Measurements from ENCODE around the gene FXYD1.

The FXYD1 gene

DNA sequence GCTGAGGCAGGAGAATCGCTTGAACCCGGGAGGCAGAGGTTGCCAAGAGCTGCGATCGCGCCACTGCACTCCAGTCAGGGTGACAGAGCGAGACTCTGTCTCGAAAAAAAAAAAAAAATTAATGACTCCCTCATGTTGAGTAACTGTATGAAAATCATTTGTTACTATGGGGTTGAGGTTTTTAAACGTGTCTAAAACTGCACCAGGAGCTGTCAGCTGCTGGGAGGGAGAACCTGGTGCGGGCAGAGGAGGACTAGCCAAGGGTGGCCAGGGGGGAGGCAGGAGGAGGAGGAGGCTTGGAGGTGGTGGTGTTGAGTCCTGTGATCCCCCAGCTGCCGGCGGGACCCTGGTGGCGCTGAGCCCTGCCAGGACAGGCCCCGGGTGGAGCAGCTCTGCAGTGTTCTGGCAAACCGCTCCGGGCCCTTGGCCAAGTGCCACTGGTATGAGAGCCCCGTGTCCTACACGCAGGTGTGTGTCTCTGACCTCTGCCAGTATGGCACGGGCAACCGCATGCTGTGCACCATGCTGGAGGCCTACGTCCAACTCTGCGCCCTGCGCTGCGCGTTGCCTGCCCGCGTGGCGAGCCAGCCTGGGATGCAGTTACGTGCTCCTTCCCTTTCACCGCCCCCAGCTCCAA lies 40.1 kb upstream of the FXYD1 start:
- TF ChIP-seq EP300 (IDR thresholded peaks at IDR 0.05; ENCODE audit: borderline replicate concordance) (no peak), EGR1 (IDR thresholded peaks at IDR 0.05) (no peak), ZBTB7A (IDR thresholded peaks at IDR 0.05; ENCODE audit: low read depth) (no peak), MAX (IDR thresholded peaks at IDR 0.05) (no peak), YY1 (IDR thresholded peaks at IDR 0.05; ENCODE audit: low read depth) (no peak), TEAD4 (IDR thresholded peaks at IDR 0.05) (no peak), FOXM1 (IDR thresholded peaks at IDR 0.05; ENCODE audit: borderline replicate concordance, low read depth) (no peak), TCF12 (IDR thresholded peaks at IDR 0.05; ENCODE audit: low read depth) (no peak), CREB1 (IDR thresholded peaks at IDR 0.05; ENCODE audit: low read depth) (no peak)
- TF ChIP-seq, protein P1, sequence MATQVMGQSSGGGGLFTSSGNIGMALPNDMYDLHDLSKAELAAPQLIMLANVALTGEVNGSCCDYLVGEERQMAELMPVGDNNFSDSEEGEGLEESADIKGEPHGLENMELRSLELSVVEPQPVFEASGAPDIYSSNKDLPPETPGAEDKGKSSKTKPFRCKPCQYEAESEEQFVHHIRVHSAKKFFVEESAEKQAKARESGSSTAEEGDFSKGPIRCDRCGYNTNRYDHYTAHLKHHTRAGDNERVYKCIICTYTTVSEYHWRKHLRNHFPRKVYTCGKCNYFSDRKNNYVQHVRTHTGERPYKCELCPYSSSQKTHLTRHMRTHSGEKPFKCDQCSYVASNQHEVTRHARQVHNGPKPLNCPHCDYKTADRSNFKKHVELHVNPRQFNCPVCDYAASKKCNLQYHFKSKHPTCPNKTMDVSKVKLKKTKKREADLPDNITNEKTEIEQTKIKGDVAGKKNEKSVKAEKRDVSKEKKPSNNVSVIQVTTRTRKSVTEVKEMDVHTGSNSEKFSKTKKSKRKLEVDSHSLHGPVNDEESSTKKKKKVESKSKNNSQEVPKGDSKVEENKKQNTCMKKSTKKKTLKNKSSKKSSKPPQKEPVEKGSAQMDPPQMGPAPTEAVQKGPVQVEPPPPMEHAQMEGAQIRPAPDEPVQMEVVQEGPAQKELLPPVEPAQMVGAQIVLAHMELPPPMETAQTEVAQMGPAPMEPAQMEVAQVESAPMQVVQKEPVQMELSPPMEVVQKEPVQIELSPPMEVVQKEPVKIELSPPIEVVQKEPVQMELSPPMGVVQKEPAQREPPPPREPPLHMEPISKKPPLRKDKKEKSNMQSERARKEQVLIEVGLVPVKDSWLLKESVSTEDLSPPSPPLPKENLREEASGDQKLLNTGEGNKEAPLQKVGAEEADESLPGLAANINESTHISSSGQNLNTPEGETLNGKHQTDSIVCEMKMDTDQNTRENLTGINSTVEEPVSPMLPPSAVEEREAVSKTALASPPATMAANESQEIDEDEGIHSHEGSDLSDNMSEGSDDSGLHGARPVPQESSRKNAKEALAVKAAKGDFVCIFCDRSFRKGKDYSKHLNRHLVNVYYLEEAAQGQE (IDR thresholded peaks at IDR 0.05; ENCODE audit: low read depth), result no peak

DNA sequence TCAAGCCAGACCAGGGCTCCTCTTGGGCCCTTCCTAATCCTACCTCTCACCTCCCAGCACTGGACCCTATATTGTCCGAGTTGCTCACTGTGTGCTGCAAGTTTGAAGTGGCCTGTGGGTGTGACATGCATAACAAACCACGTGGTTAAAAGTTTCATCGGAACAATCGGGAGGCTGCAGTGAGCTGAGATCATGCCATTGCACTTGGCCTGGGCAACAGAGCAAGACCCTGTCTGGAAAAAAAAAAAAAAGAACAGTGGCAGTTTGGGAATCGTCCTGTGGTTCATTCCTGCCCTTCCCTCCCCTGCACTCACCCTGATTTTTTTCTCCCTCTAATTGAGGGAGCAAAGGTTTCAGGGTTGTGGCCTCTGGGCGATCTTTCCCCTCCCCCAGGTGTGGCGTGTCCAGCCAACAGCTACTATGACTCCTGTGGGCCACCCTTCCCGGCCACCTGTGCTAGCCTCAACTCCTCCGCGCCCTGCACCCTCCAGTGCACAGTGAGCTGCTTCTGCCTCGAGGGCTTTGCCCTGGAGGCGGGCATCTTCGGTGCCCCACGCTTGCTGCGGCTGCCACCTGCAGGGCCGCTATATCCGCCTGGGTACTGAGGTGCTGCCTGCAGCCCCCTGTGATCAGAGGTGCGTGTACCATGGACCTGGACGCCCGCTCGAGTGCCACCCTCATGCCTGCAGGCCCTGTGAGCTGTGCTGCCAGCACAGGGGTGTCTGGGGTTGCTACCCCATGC lies 39.3 kb upstream of the FXYD1 start:
- TF ChIP-seq EP300 (IDR thresholded peaks at IDR 0.05; ENCODE audit: borderline replicate concordance), result no peak
- TF ChIP-seq RAD21 (IDR thresholded peaks at IDR 0.05; ENCODE audit: low read depth), result no peak
- TF ChIP-seq ZBTB7A (IDR thresholded peaks at IDR 0.05; ENCODE audit: low read depth), result no peak
- TF ChIP-seq, protein P2, sequence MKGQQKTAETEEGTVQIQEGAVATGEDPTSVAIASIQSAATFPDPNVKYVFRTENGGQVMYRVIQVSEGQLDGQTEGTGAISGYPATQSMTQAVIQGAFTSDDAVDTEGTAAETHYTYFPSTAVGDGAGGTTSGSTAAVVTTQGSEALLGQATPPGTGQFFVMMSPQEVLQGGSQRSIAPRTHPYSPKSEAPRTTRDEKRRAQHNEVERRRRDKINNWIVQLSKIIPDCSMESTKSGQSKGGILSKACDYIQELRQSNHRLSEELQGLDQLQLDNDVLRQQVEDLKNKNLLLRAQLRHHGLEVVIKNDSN (IDR thresholded peaks at IDR 0.05), result no peak
- no peak for TF ChIP-seq NFIC (IDR thresholded peaks at IDR 0.05)
- TF ChIP-seq FOXM1 (IDR thresholded peaks at IDR 0.05; ENCODE audit: borderline replicate concordance, low read depth), result no peak
- TF ChIP-seq MAX (IDR thresholded peaks at IDR 0.05), result no peak
- TF ChIP-seq YY1 (IDR thresholded peaks at IDR 0.05; ENCODE audit: low read depth), result no peak
- no peak for TF ChIP-seq CREB1 (IDR thresholded peaks at IDR 0.05; ENCODE audit: low read depth)
- no peak for TF ChIP-seq TEAD4 (IDR thresholded peaks at IDR 0.05)
- TF ChIP-seq CEBPB (IDR thresholded peaks at IDR 0.05), result no peak
- no peak for TF ChIP-seq EGR1 (IDR thresholded peaks at IDR 0.05)
- TF ChIP-seq, protein P1 (IDR thresholded peaks at IDR 0.05; ENCODE audit: low read depth), result no peak
- no peak for TF ChIP-seq TAF1 (IDR thresholded peaks at IDR 0.05; ENCODE audit: low read depth)
- TF ChIP-seq TCF12 (IDR thresholded peaks at IDR 0.05; ENCODE audit: low read depth), result no peak

DNA sequence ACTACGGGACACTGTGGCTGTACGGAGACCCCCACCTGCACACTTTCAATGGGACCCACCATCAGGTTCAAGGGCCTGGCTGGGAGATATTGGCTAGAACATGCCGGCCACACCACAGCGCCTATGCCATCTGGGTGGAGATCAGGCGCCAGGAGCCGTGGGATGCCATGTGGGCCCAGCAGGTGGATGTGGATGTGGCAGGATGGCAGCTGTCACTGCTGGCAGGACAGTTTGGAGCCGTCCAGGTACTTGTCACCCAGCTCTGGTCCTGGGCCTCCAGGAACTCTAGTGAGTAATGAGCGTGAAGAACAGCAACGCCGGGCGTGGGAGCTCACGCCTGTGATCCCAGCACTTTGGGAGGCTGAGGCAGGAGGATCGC lies 38.7 kb upstream of the FXYD1 start:
- TF ChIP-seq, protein P1 (IDR thresholded peaks at IDR 0.05; ENCODE audit: low read depth), result no peak
- TF ChIP-seq CREB1 (IDR thresholded peaks at IDR 0.05; ENCODE audit: low read depth) (no peak), TCF12 (IDR thresholded peaks at IDR 0.05; ENCODE audit: low read depth) (no peak), NFIC (IDR thresholded peaks at IDR 0.05) (no peak), TEAD4 (IDR thresholded peaks at IDR 0.05) (no peak), TAF1 (IDR thresholded peaks at IDR 0.05; ENCODE audit: low read depth) (no peak), FOXM1 (IDR thresholded peaks at IDR 0.05; ENCODE audit: borderline replicate concordance, low read depth) (no peak), ZBTB7A (IDR thresholded peaks at IDR 0.05; ENCODE audit: low read depth) (no peak), YY1 (IDR thresholded peaks at IDR 0.05; ENCODE audit: low read depth) (no peak), MAX (IDR thresholded peaks at IDR 0.05) (no peak)
- TF ChIP-seq, protein P2 (IDR thresholded peaks at IDR 0.05), result no peak
